ENCODE measurements around the gene ZNF672. TPM values are rescaled to one million over a fixed set of nuclear protein-coding genes. Genes with fewer than 3 reads are reported as not detected.
"Not testable (repeated sequence)": the region's sequence is repeated elsewhere in the genome, so short reads cannot be mapped to it uniquely, and the experiment has no call there.

ZNF672 gene
- polyA plus RNA-seq, 1 donor (not counting 4 experiments of a cell fraction or from before 2014, with no cell fraction given): 12.6 TPM

- TF ChIP-seq CTCF (optimal IDR thresholded peaks at IDR 0.05 in 1 of 3, IDR thresholded peaks at IDR 0.05 in 1 of 3, conservative IDR thresholded peaks at IDR 0.05 in 1 of 3; ENCODE audit: extremely low read depth in 1 of 3, insufficient read depth in 2 of 3, low read length in 3 of 3) (no peak), EZH2 (IDR thresholded peaks at IDR 0.05; ENCODE audit: low read length) (no peak)
- H3K4me2 ChIP-seq (ENCODE audit: control insufficient read depth, extremely low read depth, insufficient read depth, low read depth, low read length): no peak overlapping the region
- H3K27ac ChIP-seq (ENCODE audit: control insufficient read depth, insufficient read depth, low read length): no peak overlapping the region
- H3K4me1 ChIP-seq (ENCODE audit: control insufficient read depth, extremely low read depth, insufficient read depth, low read length): no peaks in the 10 kb centered on the region
- no peak overlapping the region for H3K9ac ChIP-seq (ENCODE audit: control insufficient read depth, extremely low read depth, insufficient read depth, low read length)
- H3K9me1 ChIP-seq (ENCODE audit: control insufficient read depth, extremely low read depth, insufficient read depth, low read length): no peaks in the 10 kb centered on the region
- dilution Hi-C loops (cut with MboI; ENCODE audit: extremely low pct_ligation_motif_present, low sequenced_read_pairs): no loop called here
- no peaks in the 10 kb centered on the region for H3K36me3 ChIP-seq (ENCODE audit: control insufficient read depth in 2 of 2, extremely low read depth in 1 of 2, insufficient read depth in 2 of 2, low read length in 2 of 2)
- no peak overlapping the region for H3K4me3 ChIP-seq (ENCODE audit: control insufficient read depth in 2 of 3, extremely low read depth in 1 of 3, insufficient read depth in 2 of 3, low read depth in 1 of 3, low read length in 3 of 3)
- no peaks in the 10 kb centered on the region for H3K9me3 ChIP-seq (ENCODE audit: control insufficient read depth, low read depth, low read length)
- no peaks in the 10 kb centered on the region for H3K79me2 ChIP-seq (ENCODE audit: control insufficient read depth, insufficient read depth, low read length)
- no peak overlapping the region for H2AFZ ChIP-seq (ENCODE audit: control insufficient read depth, low read length)
- no peaks in the 10 kb centered on the region for H3K27me3 ChIP-seq (ENCODE audit: control insufficient read depth, extremely low read depth, insufficient read depth, low read length)
- no peaks in the 10 kb centered on the region for H4K20me1 ChIP-seq (ENCODE audit: control insufficient read depth, extremely low read depth, insufficient read depth, low read length)
- FAIRE-seq (no peak), DNase-seq (ENCODE audit: low read depth, low spot score) (no peak)
These were observed 45.7 kb upstream of the ZNF672 start for GRCh38 chr1:248792342-248792741.

GRCh38 chr1:248793592-248793991 is 44.4 kb upstream of the ZNF672 start:
- Histone ChIP-seq H2AFZ (ENCODE audit: control insufficient read depth, low read length) (no peak overlapping the region), H3K27ac (ENCODE audit: control insufficient read depth, insufficient read depth, low read length) (no peak overlapping the region), H3K4me2 (ENCODE audit: control insufficient read depth, extremely low read depth, insufficient read depth, low read depth, low read length) (no peak overlapping the region), H3K27me3 (ENCODE audit: control insufficient read depth, extremely low read depth, insufficient read depth, low read length) (no peaks in the 10 kb centered on the region), H3K4me3 (ENCODE audit: control insufficient read depth in 2 of 3, extremely low read depth in 1 of 3, insufficient read depth in 2 of 3, low read depth in 1 of 3, low read length in 3 of 3) (no peak overlapping the region), H3K9me3 (ENCODE audit: control insufficient read depth, low read depth, low read length) (no peaks in the 10 kb centered on the region), H3K9ac (ENCODE audit: control insufficient read depth, extremely low read depth, insufficient read depth, low read length) (no peak overlapping the region), H3K36me3 (ENCODE audit: control insufficient read depth in 2 of 2, extremely low read depth in 1 of 2, insufficient read depth in 2 of 2, low read length in 2 of 2) (no peaks in the 10 kb centered on the region), H3K9me1 (ENCODE audit: control insufficient read depth, extremely low read depth, insufficient read depth, low read length) (no peaks in the 10 kb centered on the region), H4K20me1 (ENCODE audit: control insufficient read depth, extremely low read depth, insufficient read depth, low read length) (no peaks in the 10 kb centered on the region), H3K79me2 (ENCODE audit: control insufficient read depth, insufficient read depth, low read length) (no peaks in the 10 kb centered on the region), H3K4me1 (ENCODE audit: control insufficient read depth, extremely low read depth, insufficient read depth, low read length) (no peaks in the 10 kb centered on the region)
- FAIRE-seq: no peak
- dilution Hi-C loops (cut with MboI; ENCODE audit: extremely low pct_ligation_motif_present, low sequenced_read_pairs): no loop called here
- no peak for TF ChIP-seq CTCF (optimal IDR thresholded peaks at IDR 0.05 in 1 of 3, IDR thresholded peaks at IDR 0.05 in 1 of 3, conservative IDR thresholded peaks at IDR 0.05 in 1 of 3; ENCODE audit: extremely low read depth in 1 of 3, insufficient read depth in 2 of 3, low read length in 3 of 3)
- TF ChIP-seq EZH2 (IDR thresholded peaks at IDR 0.05; ENCODE audit: low read length): no peak
- no peak for DNase-seq (ENCODE audit: low read depth, low spot score)

GRCh38 chr1:248794663-248795062 is 43.4 kb upstream of the ZNF672 start:
- H3K9ac ChIP-seq (ENCODE audit: control insufficient read depth, extremely low read depth, insufficient read depth, low read length); dilution Hi-C loops (cut with MboI; ENCODE audit: extremely low pct_ligation_motif_present, low sequenced_read_pairs); H3K79me2 ChIP-seq (ENCODE audit: control insufficient read depth, insufficient read depth, low read length); H3K4me3 ChIP-seq (ENCODE audit: control insufficient read depth in 2 of 3, extremely low read depth in 1 of 3, insufficient read depth in 2 of 3, low read depth in 1 of 3, low read length in 3 of 3); H3K27ac ChIP-seq (ENCODE audit: control insufficient read depth, insufficient read depth, low read length); H3K9me3 ChIP-seq (ENCODE audit: control insufficient read depth, low read depth, low read length); H3K9me1 ChIP-seq (ENCODE audit: control insufficient read depth, extremely low read depth, insufficient read depth, low read length); H2AFZ ChIP-seq (ENCODE audit: control insufficient read depth, low read length); H3K27me3 ChIP-seq (ENCODE audit: control insufficient read depth, extremely low read depth, insufficient read depth, low read length); FAIRE-seq; H3K36me3 ChIP-seq (ENCODE audit: control insufficient read depth in 2 of 2, extremely low read depth in 1 of 2, insufficient read depth in 2 of 2, low read length in 2 of 2); H3K4me1 ChIP-seq (ENCODE audit: control insufficient read depth, extremely low read depth, insufficient read depth, low read length); H4K20me1 ChIP-seq (ENCODE audit: control insufficient read depth, extremely low read depth, insufficient read depth, low read length); DNase-seq (ENCODE audit: low read depth, low spot score); H3K4me2 ChIP-seq (ENCODE audit: control insufficient read depth, extremely low read depth, insufficient read depth, low read depth, low read length): not testable (repeated sequence)
